Measurements from ENCODE around the gene DHDDS. TPM values are rescaled to one million over a fixed set of nuclear protein-coding genes. Genes with fewer than 3 reads are reported as not detected.

Gene DHDDS
- total and polyA plus RNA-seq, 2 of the 13 experiments (the other 11 are each of a cell fraction or from before 2014, with no cell fraction given): 18.9 to 28.3 TPM

- TF ChIP-seq CSRNP1 (CRISPR knock-in tag; IDR thresholded peaks at IDR 0.05) (no peak), ATM (IDR thresholded peaks at IDR 0.05; ENCODE audit: borderline replicate concordance) (no peak), ZNF558 (CRISPR knock-in tag; IDR thresholded peaks at IDR 0.05; ENCODE audit: borderline replicate concordance) (no peak), SRSF1 (optimal IDR thresholded peaks at IDR 0.05; ENCODE audit: low read depth, low read length) (no peak), SAFB2 (CRISPR knock-in tag; IDR thresholded peaks at IDR 0.05; ENCODE audit: borderline replicate concordance, low read depth) (no peak), ZSCAN21 (CRISPR knock-in tag; IDR thresholded peaks at IDR 0.05; ENCODE audit: borderline replicate concordance) (peak; percentile 56; the same call in 1 of the 2 replicates), THAP7 (CRISPR knock-in tag; IDR thresholded peaks at IDR 0.05) (no peak), IKZF1 (IDR thresholded peaks at IDR 0.05) (no peak), ZSCAN29 (CRISPR knock-in tag; conservative IDR thresholded peaks at IDR 0.05) (no peak), ZNF629 (CRISPR knock-in tag; conservative IDR thresholded peaks at IDR 0.05) (no peak; the same call in 1 of the 2 replicates), ZBTB38 (CRISPR knock-in tag; IDR thresholded peaks at IDR 0.05) (0 out of 2 replicates have a peak, but pooled peaks have one; percentile 25), ZNF282 (IDR thresholded peaks at IDR 0.05; ENCODE audit: partially characterized antibody) (no peak), MBNL3 (CRISPR knock-in tag; conservative IDR thresholded peaks at IDR 0.05) (no peak), ZNF790 (CRISPR knock-in tag; IDR thresholded peaks at IDR 0.05; ENCODE audit: borderline replicate concordance) (no peak), ZNF382 (CRISPR knock-in tag; IDR thresholded peaks at IDR 0.05; ENCODE audit: borderline replicate concordance) (no peak), ZNF354B (CRISPR knock-in tag; IDR thresholded peaks at IDR 0.05) (no peak)
- TF ChIP-seq, protein P1, sequence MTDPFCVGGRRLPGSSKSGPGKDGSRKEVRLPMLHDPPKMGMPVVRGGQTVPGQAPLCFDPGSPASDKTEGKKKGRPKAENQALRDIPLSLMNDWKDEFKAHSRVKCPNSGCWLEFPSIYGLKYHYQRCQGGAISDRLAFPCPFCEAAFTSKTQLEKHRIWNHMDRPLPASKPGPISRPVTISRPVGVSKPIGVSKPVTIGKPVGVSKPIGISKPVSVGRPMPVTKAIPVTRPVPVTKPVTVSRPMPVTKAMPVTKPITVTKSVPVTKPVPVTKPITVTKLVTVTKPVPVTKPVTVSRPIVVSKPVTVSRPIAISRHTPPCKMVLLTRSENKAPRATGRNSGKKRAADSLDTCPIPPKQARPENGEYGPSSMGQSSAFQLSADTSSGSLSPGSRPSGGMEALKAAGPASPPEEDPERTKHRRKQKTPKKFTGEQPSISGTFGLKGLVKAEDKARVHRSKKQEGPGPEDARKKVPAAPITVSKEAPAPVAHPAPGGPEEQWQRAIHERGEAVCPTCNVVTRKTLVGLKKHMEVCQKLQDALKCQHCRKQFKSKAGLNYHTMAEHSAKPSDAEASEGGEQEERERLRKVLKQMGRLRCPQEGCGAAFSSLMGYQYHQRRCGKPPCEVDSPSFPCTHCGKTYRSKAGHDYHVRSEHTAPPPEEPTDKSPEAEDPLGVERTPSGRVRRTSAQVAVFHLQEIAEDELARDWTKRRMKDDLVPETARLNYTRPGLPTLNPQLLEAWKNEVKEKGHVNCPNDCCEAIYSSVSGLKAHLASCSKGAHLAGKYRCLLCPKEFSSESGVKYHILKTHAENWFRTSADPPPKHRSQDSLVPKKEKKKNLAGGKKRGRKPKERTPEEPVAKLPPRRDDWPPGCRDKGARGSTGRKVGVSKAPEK (CRISPR knock-in tag; IDR thresholded peaks at IDR 0.05; ENCODE audit: borderline replicate concordance): no peak
- TF ChIP-seq, protein P2, sequence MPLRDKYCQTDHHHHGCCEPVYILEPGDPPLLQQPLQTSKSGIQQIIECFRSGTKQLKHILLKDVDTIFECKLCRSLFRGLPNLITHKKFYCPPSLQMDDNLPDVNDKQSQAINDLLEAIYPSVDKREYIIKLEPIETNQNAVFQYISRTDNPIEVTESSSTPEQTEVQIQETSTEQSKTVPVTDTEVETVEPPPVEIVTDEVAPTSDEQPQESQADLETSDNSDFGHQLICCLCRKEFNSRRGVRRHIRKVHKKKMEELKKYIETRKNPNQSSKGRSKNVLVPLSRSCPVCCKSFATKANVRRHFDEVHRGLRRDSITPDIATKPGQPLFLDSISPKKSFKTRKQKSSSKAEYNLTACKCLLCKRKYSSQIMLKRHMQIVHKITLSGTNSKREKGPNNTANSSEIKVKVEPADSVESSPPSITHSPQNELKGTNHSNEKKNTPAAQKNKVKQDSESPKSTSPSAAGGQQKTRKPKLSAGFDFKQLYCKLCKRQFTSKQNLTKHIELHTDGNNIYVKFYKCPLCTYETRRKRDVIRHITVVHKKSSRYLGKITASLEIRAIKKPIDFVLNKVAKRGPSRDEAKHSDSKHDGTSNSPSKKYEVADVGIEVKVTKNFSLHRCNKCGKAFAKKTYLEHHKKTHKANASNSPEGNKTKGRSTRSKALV (CRISPR knock-in tag; IDR thresholded peaks at IDR 0.05): no peak
- TF ChIP-seq, protein P3, sequence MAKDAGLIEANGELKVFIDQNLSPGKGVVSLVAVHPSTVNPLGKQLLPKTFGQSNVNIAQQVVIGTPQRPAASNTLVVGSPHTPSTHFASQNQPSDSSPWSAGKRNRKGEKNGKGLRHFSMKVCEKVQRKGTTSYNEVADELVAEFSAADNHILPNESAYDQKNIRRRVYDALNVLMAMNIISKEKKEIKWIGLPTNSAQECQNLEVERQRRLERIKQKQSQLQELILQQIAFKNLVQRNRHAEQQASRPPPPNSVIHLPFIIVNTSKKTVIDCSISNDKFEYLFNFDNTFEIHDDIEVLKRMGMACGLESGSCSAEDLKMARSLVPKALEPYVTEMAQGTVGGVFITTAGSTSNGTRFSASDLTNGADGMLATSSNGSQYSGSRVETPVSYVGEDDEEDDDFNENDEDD (CRISPR knock-in tag; IDR thresholded peaks at IDR 0.05; ENCODE audit: borderline replicate concordance): peak; percentile 82; the same call in 1 of the 2 replicates
These were observed 44.7 kb upstream of the DHDDS start (continued) for GRCh38 chr1:26387447-26387846.
